ENCODE data around the gene OR10P1.

Gene OR10P1

DNA sequence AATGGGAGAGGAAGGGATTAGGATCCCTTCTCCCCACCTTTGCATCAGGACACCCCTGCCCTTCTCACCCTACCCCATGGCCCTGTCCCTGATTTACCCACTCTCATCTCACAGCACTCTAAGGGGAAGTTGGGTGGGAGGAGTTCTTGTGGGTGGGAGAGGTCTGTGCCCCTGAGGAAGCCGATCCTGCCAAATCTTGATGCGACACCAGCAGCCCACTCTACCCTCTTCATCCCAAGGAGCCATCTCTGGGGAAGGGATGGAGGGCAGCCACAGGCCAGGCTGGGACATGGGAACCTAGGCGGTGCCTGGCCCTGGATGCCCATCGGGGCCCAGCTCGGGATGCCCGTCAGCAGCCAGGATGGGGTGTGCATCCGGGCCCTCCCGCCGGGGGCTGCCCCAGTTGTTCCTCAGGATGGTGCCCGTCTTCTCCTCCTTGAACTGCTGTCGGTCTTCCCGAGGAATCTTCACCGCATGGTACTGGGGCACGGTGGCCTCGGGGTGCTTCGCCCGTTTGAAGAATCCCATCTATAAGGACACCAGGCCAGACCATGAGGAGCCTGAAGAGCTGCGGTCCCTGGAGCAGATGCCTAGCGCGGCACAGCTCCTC lies 48.2 kb downstream of the OR10P1 start:
- no peak for DNase-seq (ENCODE audit: low read depth, low spot score)

DNA sequence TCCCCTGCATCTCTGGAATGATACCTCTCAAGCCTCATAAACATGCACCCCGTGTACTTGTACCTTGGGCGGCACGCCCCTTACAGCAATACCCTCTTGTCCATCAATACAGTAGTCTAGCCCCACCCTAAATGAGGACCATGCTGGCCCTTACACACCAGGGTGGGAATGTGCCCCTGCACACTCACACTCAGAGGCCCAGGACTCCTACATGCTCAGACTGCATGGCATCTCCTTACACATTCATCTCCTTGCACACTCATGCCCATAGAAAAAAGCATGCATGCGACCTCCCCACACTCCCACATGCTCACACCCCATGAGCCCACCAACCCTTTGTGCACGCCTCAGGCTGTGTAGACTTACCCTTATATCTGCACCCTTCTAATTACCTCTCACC lies 49.0 kb downstream of the OR10P1 start:
- DNase-seq (ENCODE audit: low read depth, low spot score): no peak

DNA sequence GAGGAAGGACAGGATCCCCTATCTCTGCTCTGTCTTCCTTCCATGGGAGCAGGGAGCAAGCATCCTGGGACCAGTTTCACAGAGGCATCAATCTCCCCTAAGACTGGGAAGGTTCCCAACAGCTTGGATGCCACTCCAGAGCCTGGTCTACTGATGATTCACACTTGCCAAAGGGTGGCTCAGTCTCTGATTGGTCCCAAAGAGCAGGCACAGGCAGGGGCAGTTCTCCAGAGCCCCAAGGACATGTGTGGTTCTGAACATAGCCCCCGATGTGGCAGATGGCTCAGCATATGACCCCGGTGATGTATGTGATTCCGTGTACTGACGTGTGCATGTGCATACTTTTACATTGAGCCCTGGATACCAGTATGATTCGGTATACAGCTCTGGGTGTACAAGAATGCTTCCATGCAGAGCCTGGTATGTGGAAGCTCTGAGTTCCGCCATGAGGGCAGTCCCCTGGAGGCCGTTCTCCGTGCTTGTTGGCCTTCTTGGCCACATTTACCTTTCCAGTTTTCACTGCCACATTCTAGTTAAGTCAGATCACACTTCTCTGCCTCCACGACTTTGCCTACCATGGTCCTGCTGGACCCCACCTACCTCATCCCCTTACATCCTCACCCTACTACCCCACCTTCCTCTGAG lies 49.8 kb downstream of the OR10P1 start:
- no peak for DNase-seq (ENCODE audit: low read depth, low spot score)

All from iPS DF 19.7 (cell line).